Measurements from ENCODE around the gene MKS1.

DNA sequence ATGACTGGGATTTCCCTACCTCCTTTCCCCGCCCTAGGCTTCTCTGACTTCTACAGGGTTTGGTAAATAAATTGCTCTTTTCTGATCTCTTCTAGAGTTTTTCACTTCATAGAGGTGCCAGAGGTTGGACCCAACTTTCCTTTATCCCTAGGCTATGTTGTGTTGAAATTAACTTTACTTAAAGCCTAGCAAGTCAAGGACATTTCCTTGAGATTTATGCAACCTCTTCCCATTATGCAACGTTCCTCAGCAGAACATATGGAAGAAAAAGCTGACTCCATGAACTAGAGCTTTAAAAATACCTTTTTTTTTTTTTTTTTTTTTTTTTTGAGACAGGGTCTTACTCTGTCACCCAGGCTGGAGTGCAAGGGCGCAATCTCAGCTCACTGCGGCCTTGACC is 46.2 kb upstream of the MKS1 start:
- TF ChIP-seq EP300 (IDR thresholded peaks at IDR 0.05; ENCODE audit: borderline replicate concordance) (no peak), EGR1 (IDR thresholded peaks at IDR 0.05) (no peak), CREB1 (IDR thresholded peaks at IDR 0.05; ENCODE audit: low read depth) (no peak), REST (IDR thresholded peaks at IDR 0.05; ENCODE audit: low read depth) (no peak), TAF1 (IDR thresholded peaks at IDR 0.05; ENCODE audit: low read depth) (no peak), YY1 (IDR thresholded peaks at IDR 0.05; ENCODE audit: low read depth) (no peak), TCF12 (IDR thresholded peaks at IDR 0.05; ENCODE audit: low read depth) (no peak)
- TF ChIP-seq, protein P1, sequence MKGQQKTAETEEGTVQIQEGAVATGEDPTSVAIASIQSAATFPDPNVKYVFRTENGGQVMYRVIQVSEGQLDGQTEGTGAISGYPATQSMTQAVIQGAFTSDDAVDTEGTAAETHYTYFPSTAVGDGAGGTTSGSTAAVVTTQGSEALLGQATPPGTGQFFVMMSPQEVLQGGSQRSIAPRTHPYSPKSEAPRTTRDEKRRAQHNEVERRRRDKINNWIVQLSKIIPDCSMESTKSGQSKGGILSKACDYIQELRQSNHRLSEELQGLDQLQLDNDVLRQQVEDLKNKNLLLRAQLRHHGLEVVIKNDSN (IDR thresholded peaks at IDR 0.05) = no peak
- TF ChIP-seq, protein P2, sequence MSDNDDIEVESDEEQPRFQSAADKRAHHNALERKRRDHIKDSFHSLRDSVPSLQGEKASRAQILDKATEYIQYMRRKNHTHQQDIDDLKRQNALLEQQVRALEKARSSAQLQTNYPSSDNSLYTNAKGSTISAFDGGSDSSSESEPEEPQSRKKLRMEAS (IDR thresholded peaks at IDR 0.05) = no peak

Data from Ishikawa (cell line).